Endothelial cell of umbilical vein (primary cell): ENCODE measurements around the gene ENO2. TPM values are rescaled to one million over a fixed set of nuclear protein-coding genes. Genes with fewer than 3 reads are reported as not detected.

Experiments
- BruUV-seq: library from RNA; stranded (reverse); fragments of 400-500 nt; replicated peaks from 2 replicates; lab custom pipeline; 2021; lab: Mats Ljungman, UMichigan
- CTCF ChIA-PET: fragments of 300-600, 350-600 bp; sonication (Branson Sonifier 250); formaldehyde crosslinking; loops from one replicate; lab custom pipeline; 2021; ENCODE audit warnings: antibody characterized with exemption, inconsistent platforms; lab: Charles Lee
- POLR2A ChIA-PET: fragments of 300-600, 350-600 bp; sonication (Branson Sonifier 250); formaldehyde crosslinking; loops from one replicate; lab custom pipeline; 2021; ENCODE audit warnings: antibody characterized with exemption, inconsistent platforms; lab: Charles Lee
- DNase-seq: peaks from one replicate; pipeline ENCODE4 v3.0.0-alpha.2; 2011; ENCODE audit warnings: low read depth, low spot score
- FAIRE-seq: peaks from 2 replicates; lab custom pipeline; 2011; peaks lifted over from hg19 to GRCh38; lab: Jason Lieb, UNC
- H2AFZ ChIP-seq: 2 replicates; pipeline ENCODE4 v1.6.0; 2012; ENCODE audit warnings: low read depth, low read length, control low read depth, inconsistent platforms
- H3K27ac ChIP-seq: 2 replicates; pipeline ENCODE4 v1.5.1; 2011; ENCODE audit warnings: low read depth, mild to moderate bottlenecking, control low read depth, low read length, moderate library complexity; ENCODE audit not compliant: insufficient read depth
- H3K27me3 ChIP-seq, 2 experiments: 2 replicates each; pipeline versions ENCODE4 v1.6.0 to v1.6.1; 2011; ENCODE audit warnings: low read length in 2 of 2, mixed read lengths in 1 of 2; ENCODE audit not compliant: control insufficient read depth in 2 of 2, insufficient read depth in 2 of 2
- H3K36me3 ChIP-seq, 2 experiments: 2 replicates in 1 of 2; 3 replicates in 1 of 2; pipeline ENCODE4 v1.5.1; 2011; ENCODE audit warnings: low read length in 2 of 2, mild to moderate bottlenecking in 1 of 2, moderate library complexity in 1 of 2; ENCODE audit not compliant: control insufficient read depth in 2 of 2, insufficient read depth in 2 of 2; ENCODE audit errors: extremely low read depth in 1 of 2
- H3K4me1 ChIP-seq: 3 replicates; pipeline ENCODE4 v1.5.1; 2011; ENCODE audit warnings: mild to moderate bottlenecking, low read length; ENCODE audit not compliant: control insufficient read depth, insufficient read depth; ENCODE audit errors: extremely low read depth
- H3K4me2 ChIP-seq: 2 replicates; pipeline ENCODE4 v1.6.1; 2011; ENCODE audit warnings: low read length, control low read depth, mixed read lengths; ENCODE audit not compliant: insufficient read depth
- H3K4me3 ChIP-seq, 3 experiments: fragments of 200-600 bp in 1 of 3; sonication (generic), shearing (Covaris generic) in 1 of 3; replicated peaks in 1 of 3; 2 replicates each; pipeline ENCODE4 v1.5.1; 2011 to 2016; ENCODE audit warnings: control low read depth in 3 of 3, low read length in 3 of 3, mild to moderate bottlenecking in 2 of 3, inconsistent platforms in 1 of 3, low read depth in 1 of 3, moderate library complexity in 1 of 3; ENCODE audit not compliant: insufficient read depth in 1 of 3
- H3K79me2 ChIP-seq: 2 replicates; pipeline ENCODE4 v1.6.0; 2012; ENCODE audit warnings: low read length, inconsistent platforms; ENCODE audit not compliant: control insufficient read depth, insufficient read depth
- H3K9ac ChIP-seq: replicated peaks from 2 replicates; pipeline ENCODE3; 2011; ENCODE audit warnings: low read length, control low read depth; ENCODE audit not compliant: insufficient read depth; ENCODE audit errors: extremely low read depth
- H3K9me1 ChIP-seq: replicated peaks from 3 replicates; pipeline ENCODE4 v1.6.0; 2011; ENCODE audit warnings: mild to moderate bottlenecking, low read length; ENCODE audit not compliant: control insufficient read depth, insufficient read depth; ENCODE audit errors: extremely low read depth
- H3K9me3 ChIP-seq: replicated peaks from 2 replicates; pipeline ENCODE4 v1.5.1; 2012; ENCODE audit warnings: low read length, inconsistent platforms; ENCODE audit not compliant: control insufficient read depth, insufficient read depth
- H4K20me1 ChIP-seq: replicated peaks from 2 replicates; pipeline ENCODE3; 2011; ENCODE audit warnings: mild to moderate bottlenecking, low read length; ENCODE audit not compliant: control insufficient read depth, insufficient read depth; ENCODE audit errors: extremely low read depth
- EZH2 ChIP-seq: IDR thresholded peaks from 2 replicates; pipeline ENCODE4 v1.6.1; 2012; ENCODE audit warnings: borderline replicate concordance, low read depth, mild to moderate bottlenecking, moderate library complexity, low read length, inconsistent platforms; ENCODE audit not compliant: severe bottlenecking
- FOS ChIP-seq: IDR thresholded peaks from 2 replicates; pipeline ENCODE4 v1.6.1; 2011; ENCODE audit warnings: mild to moderate bottlenecking, low read length, moderate library complexity, borderline replicate concordance; ENCODE audit not compliant: insufficient read depth
- GATA2 ChIP-seq: IDR thresholded peaks from 2 replicates; pipeline ENCODE4 v1.7.0; 2011; ENCODE audit warnings: low read depth, mild to moderate bottlenecking, moderate library complexity, mixed read lengths, low read length; ENCODE audit not compliant: insufficient read length, insufficient read depth
- MAX ChIP-seq: IDR thresholded peaks from 2 replicates; pipeline ENCODE4 v1.6.1; 2011; ENCODE audit not compliant: insufficient read depth, insufficient read length
- POLR2AphosphoS5 ChIP-seq: IDR thresholded peaks from 2 replicates; pipeline ENCODE4 v1.6.1; 2012; ENCODE audit warnings: low read depth, mild to moderate bottlenecking, control low read depth, low read length, moderate library complexity; ENCODE audit not compliant: insufficient read depth
- dilution Hi-C: fragments of 300-500 bp; cut with MboI; formaldehyde crosslinking; loops from one replicate; pipeline ENCODE4 v1.15.0; 2019; ENCODE audit warnings: low sequenced_read_pairs; ENCODE audit not compliant: extremely low pct_ligation_motif_present
- intact Hi-C: fragments of 100-400 bp; cut with micrococcal nuclease; formaldehyde crosslinking; loops from one replicate; pipeline ENCODE4 v1.10.0; 2022
- polyA plus RNA-seq, 4 experiments: library from polyadenylated mRNA; depleted of rRNA in 3 of 4; stranded (reverse) in 3 of 4; unstranded in 1 of 4; fragments of >200 nt; gene quantifications; 2 replicates each; pipeline versions ENCODE4 v1.2.1 to v1.2.3, GENCODE V29; 2011 to 2012; ENCODE audit warnings: missing spikeins in 1 of 4
- total RNA-seq: library from RNA; stranded (reverse); gene quantifications from 2 replicates; pipeline ENCODE4 v1.2.3, GENCODE V29; 2021
- TF ChIP-seq, protein P1 (sequence below), 2 donors: IDR thresholded peaks; 1 replicate in 1 of 2; 2 replicates in 1 of 2; pipeline ENCODE4 v1.5.1; 2011; ENCODE audit warnings: low read length in 2 of 2, mild to moderate bottlenecking in 2 of 2, moderate library complexity in 2 of 2, control low read depth in 1 of 2, inconsistent platforms in 1 of 2, low read depth in 1 of 2; ENCODE audit not compliant: insufficient read depth in 1 of 2; ENCODE audit errors: extremely low read depth in 1 of 2

ENO2 gene
- total and polyA plus RNA-seq, 2 donors (not counting 3 experiments of a cell fraction or from before 2014, with no cell fraction given): 11.4 to 18.6 TPM

GRCh38 chr12:6932766-6933165, 18.4 kb downstream of the ENO2 start:
- intact Hi-C loops (no loop called here), dilution Hi-C loops (no loop called here)
- TF ChIP-seq, protein P1, sequence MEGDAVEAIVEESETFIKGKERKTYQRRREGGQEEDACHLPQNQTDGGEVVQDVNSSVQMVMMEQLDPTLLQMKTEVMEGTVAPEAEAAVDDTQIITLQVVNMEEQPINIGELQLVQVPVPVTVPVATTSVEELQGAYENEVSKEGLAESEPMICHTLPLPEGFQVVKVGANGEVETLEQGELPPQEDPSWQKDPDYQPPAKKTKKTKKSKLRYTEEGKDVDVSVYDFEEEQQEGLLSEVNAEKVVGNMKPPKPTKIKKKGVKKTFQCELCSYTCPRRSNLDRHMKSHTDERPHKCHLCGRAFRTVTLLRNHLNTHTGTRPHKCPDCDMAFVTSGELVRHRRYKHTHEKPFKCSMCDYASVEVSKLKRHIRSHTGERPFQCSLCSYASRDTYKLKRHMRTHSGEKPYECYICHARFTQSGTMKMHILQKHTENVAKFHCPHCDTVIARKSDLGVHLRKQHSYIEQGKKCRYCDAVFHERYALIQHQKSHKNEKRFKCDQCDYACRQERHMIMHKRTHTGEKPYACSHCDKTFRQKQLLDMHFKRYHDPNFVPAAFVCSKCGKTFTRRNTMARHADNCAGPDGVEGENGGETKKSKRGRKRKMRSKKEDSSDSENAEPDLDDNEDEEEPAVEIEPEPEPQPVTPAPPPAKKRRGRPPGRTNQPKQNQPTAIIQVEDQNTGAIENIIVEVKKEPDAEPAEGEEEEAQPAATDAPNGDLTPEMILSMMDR (IDR thresholded peaks at IDR 0.05; ENCODE audit: extremely low read depth in 1 of 2, insufficient read depth in 1 of 2, low read depth in 1 of 2, low read length in 2 of 2): no peak
- TF ChIP-seq GATA2 (no peak), FOS (no peak), POLR2AphosphoS5 (no peak), EZH2 (no peak), MAX (no peak)
- DNase-seq (no peak), FAIRE-seq (no peak)
- H3K4me1 ChIP-seq: peaks cover 38% of the 10 kb centered on the region
- H3K9ac ChIP-seq: no peak overlapping the region
- H3K4me3 ChIP-seq: no peak overlapping the region
- H2AFZ ChIP-seq: no peak overlapping the region
- H4K20me1 ChIP-seq: peaks cover 8% of the 10 kb centered on the region
- no TSS peak for BruUV-seq
- no peak overlapping the region for H3K27ac ChIP-seq
- no peak overlapping the region for H3K4me2 ChIP-seq
- H3K27me3 ChIP-seq: no peaks in the 10 kb centered on the region
- CTCF ChIA-PET: interaction anchor here (1.0 to 3.0 kb wide), 5 partner anchors 8 to 64 kb away, joined by 3 to 23 read pairs (median 4); no protein-coding TSS in a partner anchor
- no peaks in the 10 kb centered on the region for H3K9me3 ChIP-seq
- POLR2A ChIA-PET: no interaction called here
- H3K36me3 ChIP-seq: peaks cover 5 to 20% of the 10 kb centered on the region in 2 experiments
- peaks cover 51% of the 10 kb centered on the region for H3K79me2 ChIP-seq
- H3K9me1 ChIP-seq: no peaks in the 10 kb centered on the region
